Thoracic aorta (tissue), 2 donors: ENCODE measurements around the gene APC2. TPM values are rescaled to one million over a fixed set of nuclear protein-coding genes. Genes with fewer than 3 reads are reported as not detected.
"Not testable (repeated sequence)": the region's sequence is repeated elsewhere in the genome, so short reads cannot be mapped to it uniquely, and the experiment has no call there.

Experiments used
- ATAC-seq: fragments of 150-250 bp; one replicate; pipeline ENCODE4 v1.8.0; 2017; ENCODE audit warnings: low read depth; ENCODE audit not compliant: insufficient number of reproducible peaks, low FRiP score
- DNase-seq: peaks from one replicate; pipeline ENCODE4 v3.0.0-alpha.2; 2020; ENCODE audit warnings: low spot score
- H3K27ac ChIP-seq, 2 donors: fragments of 200-600 bp; sonication (generic); 1 replicate in 1 of 2; 2 replicates in 1 of 2; pipeline ENCODE4 v1.5.1; 2016; ENCODE audit warnings: mild to moderate bottlenecking in 2 of 2, moderate library complexity in 2 of 2
- H3K27me3 ChIP-seq: fragments of 200-600 bp; sonication (generic); replicated peaks from 2 replicates; pipeline ENCODE4 v1.6.0; 2016; ENCODE audit warnings: mild to moderate bottlenecking; ENCODE audit not compliant: insufficient read depth
- H3K36me3 ChIP-seq: fragments of 200-600 bp; sonication (generic); one replicate; pipeline ENCODE4 v1.5.1; 2016
- H3K4me1 ChIP-seq, 2 donors: fragments of 200-600 bp; sonication (generic); 1 replicate in 1 of 2; 2 replicates in 1 of 2; pipeline versions ENCODE4 v1.5.1 to v1.6.0; 2016; ENCODE audit warnings: low read depth in 2 of 2, mild to moderate bottlenecking in 1 of 2; ENCODE audit not compliant: control insufficient read depth in 1 of 2
- H3K4me3 ChIP-seq: fragments of 200-600 bp; sonication (generic); 2 replicates; pipeline ENCODE4 v1.5.1; 2016; ENCODE audit warnings: mild to moderate bottlenecking
- H3K9me3 ChIP-seq: fragments of 200-600 bp; sonication (generic); 2 replicates; pipeline ENCODE4 v1.5.1; 2016
- CTCF ChIP-seq: fragments of 200-600 bp; sonication (generic); IDR thresholded peaks from one replicate; pipeline ENCODE4 v1.5.1; 2019; ENCODE audit warnings: antibody characterized with exemption
- total RNA-seq, 2 donors: library from RNA; depleted of rRNA; stranded (reverse); fragments of >200 nt; gene quantifications; one replicate each; pipeline versions ENCODE4 v1.1.0 to v1.2.3, GENCODE V29; 2016

APC2 gene
- total RNA-seq, 2 donors from 2014 or later = 0.41 to 0.78 TPM

DNA sequence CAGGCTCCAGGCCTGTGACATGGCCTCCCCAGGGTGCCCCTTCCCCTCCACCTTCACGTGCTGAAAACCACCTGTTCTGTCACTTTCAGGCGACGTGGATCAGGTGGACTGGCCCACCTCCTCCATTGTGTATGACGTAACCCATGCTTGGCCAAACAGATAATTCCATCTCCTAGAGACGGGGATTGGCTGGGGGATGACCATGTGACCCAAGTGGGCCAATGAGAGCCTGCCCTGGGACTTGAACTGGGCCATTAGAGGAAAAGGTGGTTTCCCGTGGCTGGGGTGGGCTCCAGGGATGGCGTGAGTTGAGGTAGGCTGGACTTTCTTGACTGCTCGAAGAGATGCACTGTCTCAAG is 66.5 kb downstream of the APC2 start:
- Histone ChIP-seq H3K27ac (no peak overlapping the region), H3K4me1 (peaks cover 0 to 19% of the 10 kb centered on the region in 2 donors), H3K36me3 (no peaks in the 10 kb centered on the region), H3K9me3 (no peaks in the 10 kb centered on the region), H3K4me3 (no peak overlapping the region), H3K27me3 (no peaks in the 10 kb centered on the region)
- no peak for DNase-seq
- no peak for TF ChIP-seq CTCF
- no peak for ATAC-seq

DNA sequence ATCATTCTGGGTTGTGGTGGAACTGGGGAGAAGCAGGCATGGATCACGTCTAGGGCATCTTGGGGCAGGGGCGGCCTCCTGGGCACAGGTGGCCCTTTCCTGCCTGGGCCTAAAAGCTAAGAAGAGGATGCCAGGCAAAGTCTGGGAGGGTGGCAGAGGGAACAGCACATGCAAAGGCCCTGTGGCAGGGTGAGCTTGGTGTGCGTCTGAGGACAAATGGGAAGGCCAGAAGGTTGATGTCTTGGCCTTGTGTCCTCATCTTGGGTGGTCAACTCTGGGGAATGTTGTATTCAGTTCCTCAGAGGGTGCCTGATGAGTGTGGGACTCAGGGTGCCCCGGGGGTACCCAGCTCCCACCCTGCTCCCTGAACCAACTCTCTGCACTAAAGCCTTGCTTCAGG is 68.5 kb downstream of the APC2 start:
- Histone ChIP-seq H3K27me3 (no peaks in the 10 kb centered on the region), H3K36me3 (no peaks in the 10 kb centered on the region), H3K4me3 (no peak overlapping the region), H3K27ac (no peak overlapping the region), H3K4me1 (peaks cover 0 to 5% of the 10 kb centered on the region in 2 donors), H3K9me3 (no peaks in the 10 kb centered on the region)
- ATAC-seq (no peak), DNase-seq (no peak)
- no peak for TF ChIP-seq CTCF

DNA sequence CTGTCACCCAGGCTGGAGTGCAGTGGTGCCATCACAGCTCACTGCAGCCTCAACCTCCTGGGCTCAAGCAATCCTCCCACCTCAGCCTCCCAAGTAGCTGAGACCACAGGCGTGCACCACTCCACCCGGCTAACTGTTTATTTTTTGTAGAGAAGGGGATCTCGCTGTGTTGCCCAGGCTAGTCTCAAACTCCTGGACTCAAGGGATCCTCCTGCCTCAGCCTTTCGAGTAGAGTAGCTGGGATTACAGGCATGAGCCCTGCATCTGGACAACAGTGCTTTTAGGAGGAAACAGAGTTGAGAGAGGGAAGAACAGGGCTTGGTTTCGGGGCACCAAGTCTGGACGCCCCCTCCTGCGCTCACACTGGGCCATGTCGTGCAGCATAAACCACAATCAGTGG is 69.9 kb downstream of the APC2 start:
- H3K27ac ChIP-seq, H3K36me3 ChIP-seq, H3K4me3 ChIP-seq, H3K27me3 ChIP-seq, DNase-seq, H3K9me3 ChIP-seq, ATAC-seq, H3K4me1 ChIP-seq: not testable (repeated sequence)

DNA sequence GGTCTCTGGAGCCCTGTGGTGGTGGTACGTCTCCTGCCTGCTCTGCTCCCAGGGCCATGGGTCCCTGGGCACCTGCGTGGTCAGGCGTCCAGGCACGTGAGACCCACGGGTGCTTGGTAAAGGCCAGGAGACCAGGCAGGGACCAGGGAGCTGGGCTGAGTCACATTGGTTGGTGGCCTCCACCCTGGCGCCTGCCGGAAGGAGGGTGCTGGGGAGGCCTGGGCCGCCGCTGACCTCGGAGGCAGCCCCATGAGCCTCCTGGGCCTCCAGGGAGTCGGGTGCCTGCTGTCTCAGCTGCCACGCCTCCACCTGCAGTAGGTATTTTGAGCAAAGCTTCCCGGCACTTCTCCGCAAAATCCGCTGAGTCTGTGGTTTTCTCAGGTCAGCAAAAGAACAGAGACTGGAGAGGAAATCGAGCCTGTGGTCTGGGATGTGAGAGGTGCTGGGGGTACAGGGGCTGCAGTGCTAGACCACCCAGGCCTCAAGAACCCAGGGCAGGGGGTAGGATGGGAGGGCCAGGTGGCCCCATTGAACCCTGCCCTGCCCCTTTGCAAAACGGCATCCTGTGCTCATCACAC is 70.4 kb downstream of the APC2 start:
- Histone ChIP-seq H3K27ac (no peak overlapping the region), H3K27me3 (no peaks in the 10 kb centered on the region)
- DNase-seq = no peak

GRCh38 chr19:1521636-1522035 is 71.7 kb downstream of the APC2 start:
- Histone ChIP-seq H3K4me3 (no peak overlapping the region), H3K27ac (no peak overlapping the region), H3K4me1 (peaks cover 0 to 6% of the 10 kb centered on the region in 2 donors), H3K9me3 (no peaks in the 10 kb centered on the region), H3K27me3 (no peaks in the 10 kb centered on the region), H3K36me3 (no peaks in the 10 kb centered on the region)
- ATAC-seq (no peak), DNase-seq (no peak)
- no peak for TF ChIP-seq CTCF

More for the DNA sequence above, 70.4 kb downstream of the APC2 start:
- Histone ChIP-seq H3K4me1 (peaks cover 0 to 6% of the 10 kb centered on the region in 2 donors), H3K36me3 (no peaks in the 10 kb centered on the region), H3K9me3 (no peaks in the 10 kb centered on the region), H3K4me3 (no peak overlapping the region)
- ATAC-seq = no peak
- TF ChIP-seq CTCF = no peak

DNA sequence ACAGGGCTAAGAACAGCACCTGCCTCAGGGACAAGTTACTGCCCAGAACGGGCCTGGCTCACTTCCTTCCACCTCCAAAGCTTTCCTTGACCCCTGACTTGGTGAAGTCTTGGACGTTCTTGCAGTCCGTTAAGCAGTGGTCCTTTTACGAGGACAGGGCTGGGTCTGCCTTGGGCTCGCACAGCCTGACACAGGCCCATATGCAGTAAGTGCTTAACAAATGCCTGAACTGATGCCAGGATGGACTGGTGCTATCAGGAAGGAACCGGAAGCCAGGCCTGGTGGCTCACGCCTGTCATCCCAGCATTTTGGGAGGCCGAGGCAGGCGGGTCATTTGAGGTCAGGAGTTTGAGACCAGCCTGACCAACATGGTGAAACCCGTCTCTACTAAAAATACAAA is 72.1 kb downstream of the APC2 start:
- no peak for DNase-seq
- no peaks in the 10 kb centered on the region for H3K27me3 ChIP-seq
- no peaks in the 10 kb centered on the region for H3K36me3 ChIP-seq
- no peak overlapping the region for H3K4me3 ChIP-seq
- H3K27ac ChIP-seq = no peak overlapping the region
- no peak for ATAC-seq
- TF ChIP-seq CTCF = no peak
- no peaks in the 10 kb centered on the region for H3K9me3 ChIP-seq
- peaks cover 0 to 6% of the 10 kb centered on the region in 2 donors for H3K4me1 ChIP-seq
